ENCODE data around the gene CNOT1.
"Not testable (repeated sequence)": the region's sequence is repeated elsewhere in the genome, so short reads cannot be mapped to it uniquely, and the experiment has no call there.

The CNOT1 gene

GRCh38 chr16:58614212-58614611, 15.4 kb downstream of the CNOT1 start:
- H3K9me3 ChIP-seq (ENCODE audit: control insufficient read depth in 2 of 2, low read length in 2 of 2): no peaks in the 10 kb centered on the region
- H3K36me3 ChIP-seq (ENCODE audit: control insufficient read depth in 2 of 2, insufficient read depth in 2 of 2, low read length in 2 of 2): peaks cover 0 to 9% of the 10 kb centered on the region in 2 donors
- H3K9ac ChIP-seq (ENCODE audit: low read length in 2 of 2): no peak overlapping the region
- H3K4me3 ChIP-seq (ENCODE audit: low read length in 2 of 2): no peak overlapping the region
- no peaks in the 10 kb centered on the region for H3K4me1 ChIP-seq (ENCODE audit: control insufficient read depth, insufficient read depth, low read length)
- H3K27ac ChIP-seq (ENCODE audit: low read length): no peak overlapping the region
- H3K27me3 ChIP-seq (ENCODE audit: control insufficient read depth in 1 of 2, insufficient read depth in 2 of 2, low read length in 2 of 2): no peaks in the 10 kb centered on the region

- not testable (repeated sequence) for H3K9ac ChIP-seq (ENCODE audit: low read length in 2 of 2); H3K9me3 ChIP-seq (ENCODE audit: control insufficient read depth in 2 of 2, low read length in 2 of 2); H3K27me3 ChIP-seq (ENCODE audit: control insufficient read depth in 1 of 2, insufficient read depth in 2 of 2, low read length in 2 of 2); H3K36me3 ChIP-seq (ENCODE audit: control insufficient read depth in 2 of 2, insufficient read depth in 2 of 2, low read length in 2 of 2); H3K4me1 ChIP-seq (ENCODE audit: control insufficient read depth, insufficient read depth, low read length); H3K4me3 ChIP-seq (ENCODE audit: low read length in 2 of 2); H3K27ac ChIP-seq (ENCODE audit: low read length)
These were observed 16.7 kb downstream of the CNOT1 start for GRCh38 chr16:58612965-58613364.

GRCh38 chr16:58608601-58609136, 21.0 kb downstream of the CNOT1 start:
- H3K36me3 ChIP-seq (ENCODE audit: control insufficient read depth in 2 of 2, insufficient read depth in 2 of 2, low read length in 2 of 2): peaks cover 0 to 2% of the 10 kb centered on the region in 2 donors
- H3K9me3 ChIP-seq (ENCODE audit: control insufficient read depth in 2 of 2, low read length in 2 of 2): no peaks in the 10 kb centered on the region

GRCh38 chr16:58605562-58605961, 24.1 kb downstream of the CNOT1 start:
- Histone ChIP-seq H3K27me3 (ENCODE audit: control insufficient read depth in 1 of 2, insufficient read depth in 2 of 2, low read length in 2 of 2) (no peaks in the 10 kb centered on the region), H3K36me3 (ENCODE audit: control insufficient read depth in 2 of 2, insufficient read depth in 2 of 2, low read length in 2 of 2) (peaks cover 0 to 2% of the 10 kb centered on the region in 2 donors), H3K9ac (ENCODE audit: low read length in 2 of 2) (no peak overlapping the region), H3K4me3 (ENCODE audit: low read length in 2 of 2) (no peak overlapping the region), H3K27ac (ENCODE audit: low read length) (no peak overlapping the region), H3K9me3 (ENCODE audit: control insufficient read depth in 2 of 2, low read length in 2 of 2) (no peaks in the 10 kb centered on the region), H3K4me1 (ENCODE audit: control insufficient read depth, insufficient read depth, low read length) (peaks cover 3% of the 10 kb centered on the region)

More at GRCh38 chr16:58608601-58609136, 21.0 kb downstream of the CNOT1 start:
- Histone ChIP-seq H3K4me3 (ENCODE audit: low read length in 2 of 2) (no peak overlapping the region), H3K4me1 (ENCODE audit: control insufficient read depth, insufficient read depth, low read length) (no peaks in the 10 kb centered on the region), H3K27me3 (ENCODE audit: control insufficient read depth in 1 of 2, insufficient read depth in 2 of 2, low read length in 2 of 2) (no peaks in the 10 kb centered on the region), H3K27ac (ENCODE audit: low read length) (no peak overlapping the region), H3K9ac (ENCODE audit: low read length in 2 of 2) (no peak overlapping the region)

GRCh38 chr16:58591083-58591482, 38.5 kb downstream of the CNOT1 start:
- Histone ChIP-seq H3K27ac (ENCODE audit: low read length) (no peak overlapping the region), H3K9me3 (ENCODE audit: control insufficient read depth in 2 of 2, low read length in 2 of 2) (no peaks in the 10 kb centered on the region), H3K36me3 (ENCODE audit: control insufficient read depth in 2 of 2, insufficient read depth in 2 of 2, low read length in 2 of 2) (peaks cover 20 to 23% of the 10 kb centered on the region in 2 donors)

GRCh38 chr16:58589326-58589905, 40.2 kb downstream of the CNOT1 start:
- Histone ChIP-seq H3K4me1 (ENCODE audit: control insufficient read depth, insufficient read depth, low read length) (no peaks in the 10 kb centered on the region), H3K27ac (ENCODE audit: low read length) (no peak overlapping the region), H3K9ac (ENCODE audit: low read length in 2 of 2) (no peak overlapping the region), H3K36me3 (ENCODE audit: control insufficient read depth in 2 of 2, insufficient read depth in 2 of 2, low read length in 2 of 2) (peaks cover 21 to 32% of the 10 kb centered on the region in 2 donors), H3K4me3 (ENCODE audit: low read length in 2 of 2) (no peak overlapping the region), H3K9me3 (ENCODE audit: control insufficient read depth in 2 of 2, low read length in 2 of 2) (no peaks in the 10 kb centered on the region), H3K27me3 (ENCODE audit: control insufficient read depth in 1 of 2, insufficient read depth in 2 of 2, low read length in 2 of 2) (no peaks in the 10 kb centered on the region)

More at GRCh38 chr16:58591083-58591482, 38.5 kb downstream of the CNOT1 start:
- no peak overlapping the region for H3K9ac ChIP-seq (ENCODE audit: low read length in 2 of 2)
- H3K4me3 ChIP-seq (ENCODE audit: low read length in 2 of 2): no peak overlapping the region
- no peaks in the 10 kb centered on the region for H3K4me1 ChIP-seq (ENCODE audit: control insufficient read depth, insufficient read depth, low read length)
- H3K27me3 ChIP-seq (ENCODE audit: control insufficient read depth in 1 of 2, insufficient read depth in 2 of 2, low read length in 2 of 2): no peaks in the 10 kb centered on the region

GRCh38 chr16:58588406-58588805, 41.2 kb downstream of the CNOT1 start:
- no peak overlapping the region for H3K27ac ChIP-seq (ENCODE audit: low read length)
- H3K36me3 ChIP-seq (ENCODE audit: control insufficient read depth in 2 of 2, insufficient read depth in 2 of 2, low read length in 2 of 2): peaks cover 25 to 32% of the 10 kb centered on the region in 2 donors

GRCh38 chr16:58586340-58587030, 43.1 kb downstream of the CNOT1 start:
- Histone ChIP-seq H3K9me3 (ENCODE audit: control insufficient read depth in 2 of 2, low read length in 2 of 2) (no peaks in the 10 kb centered on the region), H3K4me3 (ENCODE audit: low read length in 2 of 2) (no peak overlapping the region), H3K27ac (ENCODE audit: low read length) (no peak overlapping the region), H3K4me1 (ENCODE audit: control insufficient read depth, insufficient read depth, low read length) (no peaks in the 10 kb centered on the region), H3K27me3 (ENCODE audit: control insufficient read depth in 1 of 2, insufficient read depth in 2 of 2, low read length in 2 of 2) (no peaks in the 10 kb centered on the region), H3K9ac (ENCODE audit: low read length in 2 of 2) (no peak overlapping the region), H3K36me3 (ENCODE audit: control insufficient read depth in 2 of 2, insufficient read depth in 2 of 2, low read length in 2 of 2) (peaks cover 34 to 47% of the 10 kb centered on the region in 2 donors)

More at GRCh38 chr16:58588406-58588805, 41.2 kb downstream of the CNOT1 start:
- Histone ChIP-seq H3K27me3 (ENCODE audit: control insufficient read depth in 1 of 2, insufficient read depth in 2 of 2, low read length in 2 of 2) (no peaks in the 10 kb centered on the region), H3K9me3 (ENCODE audit: control insufficient read depth in 2 of 2, low read length in 2 of 2) (no peaks in the 10 kb centered on the region), H3K4me1 (ENCODE audit: control insufficient read depth, insufficient read depth, low read length) (no peaks in the 10 kb centered on the region), H3K9ac (ENCODE audit: low read length in 2 of 2) (no peak overlapping the region), H3K4me3 (ENCODE audit: low read length in 2 of 2) (no peak overlapping the region)

GRCh38 chr16:58584831-58585505, 44.7 kb downstream of the CNOT1 start:
- Histone ChIP-seq H3K27ac (ENCODE audit: low read length) (no peak overlapping the region), H3K27me3 (ENCODE audit: control insufficient read depth in 1 of 2, insufficient read depth in 2 of 2, low read length in 2 of 2) (no peaks in the 10 kb centered on the region), H3K36me3 (ENCODE audit: control insufficient read depth in 2 of 2, insufficient read depth in 2 of 2, low read length in 2 of 2) (peaks cover 41 to 58% of the 10 kb centered on the region in 2 donors), H3K9me3 (ENCODE audit: control insufficient read depth in 2 of 2, low read length in 2 of 2) (no peaks in the 10 kb centered on the region), H3K4me3 (ENCODE audit: low read length in 2 of 2) (no peak overlapping the region), H3K9ac (ENCODE audit: low read length in 2 of 2) (no peak overlapping the region), H3K4me1 (ENCODE audit: control insufficient read depth, insufficient read depth, low read length) (no peaks in the 10 kb centered on the region)

GRCh38 chr16:58582971-58583765, 46.5 kb downstream of the CNOT1 start:
- Histone ChIP-seq H3K9me3 (ENCODE audit: control insufficient read depth in 2 of 2, low read length in 2 of 2) (no peaks in the 10 kb centered on the region), H3K36me3 (ENCODE audit: control insufficient read depth in 2 of 2, insufficient read depth in 2 of 2, low read length in 2 of 2) (peaks cover 49 to 65% of the 10 kb centered on the region in 2 donors)

More at GRCh38 chr16:58582971-58583765, 46.5 kb downstream of the CNOT1 start:
- Histone ChIP-seq H3K27me3 (ENCODE audit: control insufficient read depth in 1 of 2, insufficient read depth in 2 of 2, low read length in 2 of 2) (no peaks in the 10 kb centered on the region), H3K4me3 (ENCODE audit: low read length in 2 of 2) (no peak overlapping the region), H3K27ac (ENCODE audit: low read length) (no peak overlapping the region), H3K4me1 (ENCODE audit: control insufficient read depth, insufficient read depth, low read length) (no peaks in the 10 kb centered on the region), H3K9ac (ENCODE audit: low read length in 2 of 2) (no peak overlapping the region)
